SU-DHL-6 (cell line): Measurements from ENCODE around the gene IPPK.

Experiments
- EZH2phosphoT487 ChIP-seq: fragments of 200-600 bp; sonication (generic), shearing (Covaris generic); conservative IDR thresholded peaks from 2 replicates; pipeline ENCODE4 v1.6.1; 2018; ENCODE audit warnings: mild to moderate bottlenecking, antibody characterized with exemption, low read length, moderate library complexity, mixed read lengths
- TF ChIP-seq, protein P1 (sequence below): fragments of 200-600 bp; sonication (generic); IDR thresholded peaks from one replicate; pipeline ENCODE4 v1.5.1; 2017; ENCODE audit warnings: antibody characterized with exemption, mild to moderate bottlenecking, low read length, moderate library complexity; ENCODE audit not compliant: insufficient read depth, poor library complexity, severe bottlenecking

DNA sequence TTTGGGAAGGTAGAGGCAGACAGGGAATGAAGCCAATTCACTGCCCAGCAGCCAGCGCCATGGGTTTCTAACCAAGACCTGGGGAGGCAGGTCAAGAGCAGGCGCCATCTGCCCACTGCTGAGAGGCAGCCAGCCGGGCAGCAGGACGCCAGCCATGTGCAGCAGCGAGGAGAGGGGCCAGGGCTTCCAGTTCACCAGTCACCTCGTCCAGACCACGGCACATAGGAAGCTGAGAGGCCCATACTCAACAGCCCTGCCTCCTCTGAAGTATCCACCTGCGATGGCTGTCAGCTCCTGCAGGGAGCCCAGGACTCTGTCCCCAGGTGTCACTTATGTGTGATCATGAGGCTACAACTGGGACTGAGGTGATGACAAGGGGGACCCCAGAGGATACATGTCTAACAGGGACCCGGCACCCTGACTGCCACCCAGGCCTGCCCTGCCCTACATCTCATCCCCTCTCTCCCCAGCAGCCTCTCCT lies 30.1 kb downstream of the IPPK start:
- TF ChIP-seq, protein P1, sequence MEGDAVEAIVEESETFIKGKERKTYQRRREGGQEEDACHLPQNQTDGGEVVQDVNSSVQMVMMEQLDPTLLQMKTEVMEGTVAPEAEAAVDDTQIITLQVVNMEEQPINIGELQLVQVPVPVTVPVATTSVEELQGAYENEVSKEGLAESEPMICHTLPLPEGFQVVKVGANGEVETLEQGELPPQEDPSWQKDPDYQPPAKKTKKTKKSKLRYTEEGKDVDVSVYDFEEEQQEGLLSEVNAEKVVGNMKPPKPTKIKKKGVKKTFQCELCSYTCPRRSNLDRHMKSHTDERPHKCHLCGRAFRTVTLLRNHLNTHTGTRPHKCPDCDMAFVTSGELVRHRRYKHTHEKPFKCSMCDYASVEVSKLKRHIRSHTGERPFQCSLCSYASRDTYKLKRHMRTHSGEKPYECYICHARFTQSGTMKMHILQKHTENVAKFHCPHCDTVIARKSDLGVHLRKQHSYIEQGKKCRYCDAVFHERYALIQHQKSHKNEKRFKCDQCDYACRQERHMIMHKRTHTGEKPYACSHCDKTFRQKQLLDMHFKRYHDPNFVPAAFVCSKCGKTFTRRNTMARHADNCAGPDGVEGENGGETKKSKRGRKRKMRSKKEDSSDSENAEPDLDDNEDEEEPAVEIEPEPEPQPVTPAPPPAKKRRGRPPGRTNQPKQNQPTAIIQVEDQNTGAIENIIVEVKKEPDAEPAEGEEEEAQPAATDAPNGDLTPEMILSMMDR = no peak
- no peak for TF ChIP-seq EZH2phosphoT487
